Measurements from ENCODE around the gene CSNK1E.
A peak's percentile ranks its signal among the peaks of the same experiment; 100 is the strongest.

CSNK1E gene

DNA sequence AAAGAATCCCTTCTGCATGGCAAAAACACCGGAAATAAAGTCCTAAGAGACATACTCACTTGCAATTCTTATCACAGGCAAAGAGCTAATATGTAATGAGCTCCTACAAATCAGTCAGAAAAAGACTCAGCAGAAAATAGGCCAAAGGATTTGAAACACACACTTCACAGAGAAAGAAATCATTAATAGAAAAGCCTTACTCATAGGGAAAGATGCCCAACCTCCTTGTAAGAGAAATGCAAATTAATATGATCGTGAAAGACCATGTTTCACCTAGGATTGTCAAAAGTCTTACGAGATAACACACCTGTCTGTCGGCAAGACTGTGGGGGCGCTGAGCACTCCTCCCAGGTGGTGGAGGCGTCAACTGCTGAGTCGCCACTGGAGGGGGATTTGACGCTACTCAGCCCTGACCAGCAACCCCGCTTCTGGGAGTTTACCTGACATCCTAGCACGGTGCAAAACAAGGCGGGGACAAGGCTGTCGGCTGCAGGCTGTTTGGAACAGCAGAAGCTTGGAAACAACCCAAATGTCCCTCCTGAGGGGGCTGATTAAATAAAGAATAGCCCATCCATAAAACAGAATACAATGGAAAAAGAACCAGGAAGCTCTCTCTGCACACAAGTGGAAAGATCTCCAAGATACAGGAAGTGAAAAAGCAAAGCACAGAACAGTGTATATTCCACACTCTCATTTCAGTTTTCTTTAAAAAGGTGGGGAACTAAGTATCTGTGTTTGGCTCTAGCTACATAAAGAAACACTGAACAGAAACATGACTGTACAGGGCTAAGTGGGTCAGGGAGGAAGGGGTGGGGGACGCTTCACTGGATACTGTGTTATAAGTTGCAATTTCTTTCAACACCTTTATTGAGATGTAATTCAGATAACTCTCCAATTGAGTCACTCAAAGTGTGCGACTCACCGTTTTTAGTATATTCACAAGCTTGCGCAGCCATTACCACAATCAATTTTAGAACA is 11.5 kb downstream of the CSNK1E start:
- DNase-seq: no peak

DNA sequence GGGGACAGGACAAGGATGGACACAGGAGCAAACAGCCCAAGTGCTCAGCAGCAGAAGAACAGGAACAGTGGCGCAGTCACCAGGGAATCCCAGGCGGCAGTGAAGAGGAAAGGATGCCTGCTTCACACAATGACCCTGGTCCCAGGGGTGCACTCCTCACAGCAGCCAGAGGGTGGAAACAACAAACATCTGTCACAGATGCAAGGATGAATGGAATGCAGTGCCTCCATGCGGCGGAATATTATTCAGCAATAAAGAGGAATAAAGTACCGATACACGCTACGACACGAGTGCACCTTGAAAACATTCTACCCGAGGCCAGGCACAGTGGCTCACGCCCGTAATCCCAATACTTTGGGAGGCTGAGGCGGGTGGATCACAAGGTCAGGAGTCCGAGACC is 12.7 kb downstream of the CSNK1E start:
- no peak for DNase-seq

DNA sequence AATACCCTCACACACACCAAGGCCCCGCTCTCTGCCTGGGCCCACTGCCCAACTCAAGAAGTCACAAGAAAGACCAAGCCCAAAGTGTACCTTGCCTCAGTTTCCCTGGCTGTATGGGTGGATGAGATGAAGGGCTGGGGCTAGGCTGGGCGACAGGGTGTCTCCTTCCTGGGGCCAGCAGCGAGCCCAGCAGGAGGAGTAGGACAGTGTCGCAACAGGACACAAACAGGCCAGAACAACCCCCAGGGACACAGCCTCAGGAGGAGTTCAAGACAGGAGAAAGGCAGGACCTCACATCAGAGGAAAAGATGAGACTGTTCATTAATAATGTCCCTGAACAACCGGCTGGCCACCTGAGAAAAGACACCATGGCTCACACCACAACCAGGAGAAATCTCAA is 13.3 kb downstream of the CSNK1E start:
- DNase-seq: no peak

DNA sequence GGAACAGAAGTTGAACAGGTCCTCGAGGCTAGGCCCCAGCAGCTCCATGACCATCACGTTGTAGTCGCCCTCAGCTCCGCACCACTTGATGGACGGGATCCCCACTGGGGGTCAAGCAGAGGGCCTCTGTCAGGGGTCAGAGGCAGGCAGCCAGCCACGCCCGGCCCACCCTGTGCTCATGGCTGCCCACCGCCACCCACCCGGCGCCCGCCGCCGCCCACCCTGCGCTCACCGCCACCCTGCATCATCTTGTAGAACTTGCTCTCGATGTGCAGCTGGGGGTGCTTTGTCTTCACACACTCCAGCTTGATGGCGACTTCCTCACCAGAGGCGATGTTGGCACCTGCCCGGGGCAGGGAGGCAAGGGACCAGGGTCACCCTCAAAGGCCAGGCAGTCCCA is 14.3 kb downstream of the CSNK1E start:
- DNase-seq: no peak

DNA sequence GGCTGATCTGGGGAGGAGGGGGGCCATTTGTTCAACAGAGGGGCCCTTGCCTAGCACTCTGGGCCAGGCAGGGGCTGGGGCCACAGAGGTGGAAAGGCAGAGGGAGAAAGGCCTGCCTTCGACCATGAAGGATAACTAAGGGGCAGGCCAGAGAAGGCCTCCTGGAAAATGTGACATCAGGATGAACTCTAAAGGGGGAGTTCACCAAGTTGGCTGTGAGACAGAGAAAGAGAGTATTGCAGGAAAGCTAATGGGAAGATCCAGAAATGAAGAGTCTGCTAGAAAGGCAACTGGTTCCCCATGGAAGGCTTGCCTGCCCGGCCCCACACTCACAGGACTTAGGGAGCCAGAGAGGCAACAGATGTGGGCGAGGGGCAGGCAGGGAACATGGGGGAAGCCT is 16.3 kb downstream of the CSNK1E start:
- no peak for DNase-seq

DNA sequence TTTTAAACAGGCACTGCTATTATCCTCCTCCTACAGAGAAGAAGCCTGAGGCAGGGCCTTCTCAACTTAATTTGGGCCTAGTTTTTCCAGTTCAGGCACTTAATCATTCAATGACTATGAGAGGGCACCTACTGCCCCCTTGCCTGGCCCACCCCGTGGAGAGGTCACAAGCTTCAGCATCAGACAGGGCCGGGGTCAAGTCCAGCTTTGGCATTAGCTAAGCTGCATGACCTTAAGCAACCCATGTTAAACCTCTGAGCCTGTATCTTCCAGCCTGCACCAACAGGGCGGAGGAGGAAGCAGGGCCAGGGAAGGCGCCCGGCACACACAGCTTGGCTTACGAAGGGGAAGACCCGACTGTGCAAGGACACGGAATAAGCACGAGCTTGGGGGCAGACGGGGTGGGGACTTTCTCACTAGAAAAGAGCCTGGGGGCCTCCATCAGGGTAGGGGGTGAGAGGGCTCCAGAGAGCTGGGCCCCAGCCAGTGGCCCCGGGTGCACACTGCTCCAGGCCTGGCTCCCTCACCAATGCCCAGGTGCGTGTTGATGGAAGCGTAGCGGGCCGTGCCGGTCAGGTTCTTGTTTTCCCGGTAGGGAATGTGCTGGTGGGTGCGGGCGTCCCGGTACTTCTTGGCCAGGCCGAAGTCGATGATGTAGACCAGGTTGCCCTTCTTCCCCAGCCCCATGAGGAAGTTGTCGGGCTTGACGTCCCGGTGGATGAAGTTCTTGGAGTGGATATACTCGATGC is 16.9 kb downstream of the CSNK1E start:
- DNase-seq: no peak

DNA sequence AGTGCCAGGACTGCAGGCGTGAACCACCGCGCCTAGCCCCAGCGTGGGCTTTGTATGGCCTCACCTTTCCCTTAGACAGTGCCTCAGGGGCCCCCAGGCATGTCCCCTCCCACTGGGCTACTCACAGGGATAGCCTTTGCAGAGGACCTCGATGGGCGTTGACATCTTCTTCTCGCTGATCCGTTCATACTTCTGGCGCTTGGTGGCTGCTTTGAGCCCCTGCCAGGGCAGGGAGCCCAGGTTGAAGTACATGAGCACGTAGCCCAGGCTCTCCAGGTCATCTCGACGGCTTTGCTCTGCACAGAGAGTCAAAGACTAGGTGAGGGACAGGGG is 17.5 kb downstream of the CSNK1E start:
- DNase-seq: no peak

DNA sequence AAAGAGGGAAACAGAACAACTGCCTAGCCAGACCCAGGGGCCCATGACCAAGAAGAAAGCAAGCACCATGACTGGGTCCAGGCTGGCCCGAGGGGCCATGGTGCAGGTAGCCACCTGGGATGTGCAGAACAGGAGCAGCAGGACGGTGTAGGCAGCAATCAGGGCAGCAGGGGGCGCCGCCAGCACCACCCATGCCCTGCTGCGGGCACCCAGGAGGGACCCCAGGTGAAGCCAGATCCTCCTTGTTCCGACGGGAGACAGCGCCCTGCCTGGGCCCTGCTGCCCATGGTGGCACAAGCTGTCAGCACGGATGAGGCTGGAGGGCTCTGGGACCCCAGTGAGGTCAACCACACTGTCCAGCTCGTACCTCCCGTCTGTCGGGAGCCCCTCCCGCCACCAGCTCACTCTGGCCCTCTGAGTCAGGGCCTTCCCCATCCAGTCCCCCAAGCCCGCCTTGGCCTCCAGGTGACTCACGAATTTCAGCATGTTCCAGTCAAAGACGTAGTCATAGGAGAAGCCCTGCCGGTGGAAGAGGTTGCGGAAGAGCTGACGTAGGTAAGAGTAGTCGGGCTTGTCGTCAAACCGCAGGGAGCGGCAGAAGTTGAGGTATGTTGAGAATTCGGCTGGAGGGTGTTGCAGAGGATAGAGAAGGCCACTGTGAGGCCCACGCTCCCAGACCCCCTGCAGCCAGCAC is 18.8 kb downstream of the CSNK1E start:
- DNase-seq: peak; percentile 77

DNA sequence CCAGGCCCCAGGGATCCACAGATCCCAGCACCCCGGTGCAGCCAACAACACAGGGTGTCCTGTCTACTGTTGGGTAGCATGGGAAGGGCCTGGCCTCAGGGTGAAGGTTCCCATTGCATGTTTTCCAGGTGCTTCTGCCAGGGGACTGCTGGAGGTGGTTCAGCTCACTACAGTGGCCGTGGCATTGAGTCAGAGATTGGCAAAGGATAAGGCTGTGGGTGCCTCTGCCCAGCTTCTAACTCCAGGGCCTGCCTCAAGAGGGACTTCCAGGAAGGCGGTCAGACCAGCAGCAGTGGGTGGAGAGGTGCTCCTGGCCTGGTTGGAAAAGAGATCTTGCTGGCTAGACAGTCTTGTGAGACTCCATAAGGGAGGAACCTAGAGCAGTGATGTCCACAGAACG is 20.9 kb downstream of the CSNK1E start:
- DNase-seq: no peak

DNA sequence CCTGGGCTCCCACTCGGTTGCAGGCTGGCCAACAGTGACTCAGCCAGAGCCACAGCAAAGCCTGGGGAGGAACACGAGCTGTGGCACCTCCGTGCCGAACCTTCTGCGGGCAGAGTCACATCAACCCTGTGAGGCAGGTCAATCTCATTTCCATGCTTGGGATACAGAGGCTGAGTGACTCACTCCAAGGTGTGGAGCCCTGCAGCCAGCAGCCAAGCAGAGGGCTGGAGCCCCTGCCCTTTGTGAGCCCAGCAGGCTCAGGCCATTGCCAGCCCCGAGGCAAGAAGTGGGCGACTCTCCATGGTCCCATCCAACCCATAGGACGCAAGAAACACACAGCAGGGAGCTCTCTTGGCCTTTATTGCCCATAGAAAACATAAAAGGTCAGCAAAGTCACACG is 21.4 kb downstream of the CSNK1E start:
- no peak for DNase-seq

DNA sequence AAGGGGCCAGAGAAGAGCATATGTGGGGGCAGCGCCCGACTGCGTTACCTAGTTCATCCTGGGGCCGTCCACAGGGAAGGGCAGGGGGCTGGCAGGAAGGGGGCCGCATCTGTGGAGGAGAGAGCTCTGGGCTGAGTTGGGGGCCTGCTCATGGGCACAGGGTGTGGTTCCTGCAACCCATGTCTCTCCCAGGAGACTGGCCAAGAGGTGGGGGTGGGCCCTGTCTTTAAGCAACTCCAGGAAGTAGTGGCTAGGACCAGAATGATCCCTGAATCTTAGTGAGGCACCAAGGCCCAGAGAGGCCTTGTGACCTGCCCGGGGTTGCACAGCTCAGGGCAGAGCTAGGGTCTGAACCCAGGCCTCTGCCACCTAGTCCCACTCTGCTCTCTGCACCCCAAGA is 21.9 kb downstream of the CSNK1E start:
- DNase-seq: no peak

DNA sequence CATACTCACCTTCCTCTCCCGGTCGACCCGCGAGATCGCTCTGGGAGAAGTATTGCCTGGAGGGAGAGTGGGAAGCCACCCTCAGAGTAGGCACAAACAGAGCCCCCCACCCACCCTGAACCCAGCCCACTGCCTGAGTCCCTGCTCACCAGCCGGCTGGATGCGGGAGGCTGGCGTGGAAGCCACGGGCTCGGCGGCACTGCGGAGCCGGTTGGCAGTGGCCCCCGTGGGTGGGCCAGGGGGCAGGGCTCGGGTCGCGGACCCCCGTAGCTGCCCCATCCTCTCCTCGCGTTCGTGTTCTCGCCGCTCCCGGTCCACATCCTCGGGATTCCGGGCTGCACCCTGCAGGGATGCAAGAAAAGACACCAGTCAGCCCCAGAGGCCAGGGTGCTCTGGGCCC is 23.0 kb downstream of the CSNK1E start:
- DNase-seq: no peak

DNA sequence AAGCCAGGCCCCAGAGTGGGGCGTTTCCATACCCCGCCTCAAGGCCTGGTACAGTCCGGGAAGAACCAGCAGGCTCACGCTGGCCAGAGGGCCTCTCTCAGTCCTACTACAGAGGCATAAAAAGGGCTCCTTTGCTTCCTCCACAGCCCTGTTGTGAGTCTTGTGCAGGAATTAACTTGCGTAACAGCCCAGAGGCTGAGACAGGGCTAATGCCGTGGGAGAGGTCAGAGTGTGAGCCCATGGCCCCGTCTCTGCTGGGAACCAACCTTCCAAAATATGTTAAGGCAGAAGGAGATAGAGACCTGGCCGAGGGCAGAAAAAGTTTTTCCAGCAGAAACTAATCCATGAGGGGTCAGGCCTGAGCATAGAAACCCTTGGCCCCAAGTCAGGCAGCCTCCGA is 24.5 kb downstream of the CSNK1E start:
- DNase-seq: no peak

DNA sequence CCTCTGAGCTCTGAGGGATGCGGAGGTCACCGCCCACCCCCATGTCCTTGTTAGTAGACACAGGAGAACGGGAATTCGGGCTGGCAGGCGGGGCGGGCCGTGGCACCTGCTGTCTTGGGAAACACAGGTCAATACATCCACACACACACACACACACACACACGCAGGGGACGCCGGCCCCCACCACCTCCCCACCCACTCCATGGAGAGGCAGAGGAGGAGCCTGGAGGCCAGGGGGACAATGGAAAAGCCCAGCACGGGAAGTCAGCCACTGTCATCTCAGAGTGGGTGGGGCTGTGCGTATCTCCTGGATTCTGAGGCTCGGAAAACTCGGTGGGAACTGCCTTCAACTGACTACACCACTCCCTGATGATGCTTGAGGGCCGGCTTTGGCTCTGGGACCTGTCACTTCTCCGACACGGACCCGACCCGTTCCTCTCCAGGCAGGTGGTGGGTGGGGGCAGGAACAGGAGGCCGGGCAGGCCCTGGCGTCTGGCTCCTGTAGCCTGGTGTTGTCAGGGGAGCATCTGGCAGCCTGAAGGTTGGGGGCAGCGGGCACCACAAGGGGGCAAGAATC is 25.9 kb downstream of the CSNK1E start:
- DNase-seq: no peak

DNA sequence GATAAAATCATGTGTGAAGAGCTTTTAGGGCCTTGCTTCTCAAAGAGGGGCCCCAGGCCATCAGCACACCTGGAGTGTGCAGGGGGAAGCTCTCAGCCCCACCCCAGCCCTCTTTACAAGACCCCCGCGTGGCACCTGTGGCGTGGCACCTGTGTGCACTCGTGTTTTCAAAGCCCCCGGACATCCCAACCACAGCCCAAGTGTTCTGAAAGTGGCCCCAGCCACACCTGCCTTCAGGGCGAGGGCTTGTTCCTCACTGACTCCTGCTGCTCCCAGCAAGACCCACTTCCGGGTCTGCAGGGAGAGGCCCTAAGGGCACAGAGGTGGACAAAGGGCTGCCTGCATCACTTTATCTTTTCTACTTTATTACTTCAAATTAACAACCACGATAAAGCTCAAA is 26.9 kb downstream of the CSNK1E start:
- no peak for DNase-seq

DNA sequence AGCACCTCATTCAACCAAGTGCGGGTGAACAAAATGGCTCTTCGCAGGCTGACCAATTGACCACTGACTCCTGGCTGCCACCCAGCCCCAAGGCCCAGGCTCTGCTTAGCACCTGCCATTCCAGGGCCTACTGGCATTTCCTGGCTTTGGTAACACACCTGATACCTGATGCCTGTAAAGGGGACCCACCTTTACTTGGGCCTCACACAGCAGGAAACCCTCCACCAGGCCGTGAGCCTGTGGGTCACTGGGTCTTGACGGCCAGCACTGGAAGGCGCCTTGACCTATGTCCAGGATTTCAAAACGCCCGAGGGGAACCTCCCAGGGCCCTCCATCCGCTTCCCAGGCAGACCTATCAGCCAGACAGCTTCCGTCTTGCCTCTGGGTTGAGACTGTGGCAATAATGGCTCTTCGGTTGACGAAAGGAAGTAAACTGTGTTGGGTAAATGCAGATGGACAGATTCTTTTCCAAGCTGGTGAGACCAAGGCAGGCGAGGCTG is 27.6 kb downstream of the CSNK1E start:
- DNase-seq: no peak

DNA sequence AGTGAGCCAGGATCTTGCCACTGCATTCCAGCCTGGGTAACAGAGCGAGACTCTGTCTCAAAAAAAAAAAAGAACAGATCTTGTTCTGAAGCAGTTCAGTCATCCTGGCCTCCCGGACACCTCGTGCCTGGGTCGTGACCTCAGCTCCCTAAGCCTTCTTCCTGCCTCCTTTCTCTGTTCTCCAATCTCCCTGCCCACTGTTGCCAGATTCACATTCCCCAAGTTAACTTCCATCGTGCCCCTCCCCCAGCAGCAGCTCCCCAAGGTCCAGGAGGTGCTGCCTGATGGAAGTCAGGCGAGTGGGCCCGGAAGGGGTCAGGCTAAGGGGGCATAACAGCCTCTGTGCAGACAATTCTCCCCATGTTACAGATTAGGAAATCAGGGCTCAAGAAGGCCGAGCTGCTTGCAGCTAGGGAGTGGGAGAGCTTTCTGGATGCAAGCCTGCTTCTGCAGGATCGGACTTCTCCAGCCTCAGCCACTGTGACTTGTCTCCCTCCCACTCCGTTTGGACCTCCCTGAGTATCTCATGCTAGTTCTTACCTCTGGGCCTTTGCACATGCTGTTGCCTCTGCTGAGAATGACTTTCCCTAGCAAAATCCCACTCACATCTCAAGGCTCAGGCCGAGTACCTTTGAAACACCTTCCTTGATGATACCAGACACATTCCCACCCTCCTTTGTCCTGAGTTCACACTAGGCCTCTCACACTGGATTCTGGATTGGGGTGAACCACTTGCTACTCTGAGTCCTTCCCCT is 30.1 kb downstream of the CSNK1E start:
- DNase-seq: no peak

DNA sequence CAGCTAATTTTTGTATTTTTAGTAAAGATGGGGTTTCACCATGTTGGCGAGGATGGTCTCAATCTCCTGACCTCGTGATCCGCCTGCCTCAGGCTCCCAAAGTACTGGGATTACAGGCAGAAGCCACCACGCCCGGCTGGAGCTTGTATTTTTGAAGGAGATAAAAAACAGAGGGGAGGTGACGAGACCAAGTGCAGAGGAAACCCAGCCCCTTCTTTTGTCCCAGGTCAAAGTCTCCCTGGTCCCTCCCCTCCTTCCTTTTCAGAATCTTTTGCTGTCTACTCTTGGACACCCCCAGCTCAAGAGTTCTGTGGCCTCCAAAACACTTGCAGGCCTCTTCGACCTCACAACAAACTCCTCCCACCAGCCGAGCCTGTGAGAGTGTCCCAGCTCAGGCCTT is 32.2 kb downstream of the CSNK1E start:
- DNase-seq: no peak

DNA sequence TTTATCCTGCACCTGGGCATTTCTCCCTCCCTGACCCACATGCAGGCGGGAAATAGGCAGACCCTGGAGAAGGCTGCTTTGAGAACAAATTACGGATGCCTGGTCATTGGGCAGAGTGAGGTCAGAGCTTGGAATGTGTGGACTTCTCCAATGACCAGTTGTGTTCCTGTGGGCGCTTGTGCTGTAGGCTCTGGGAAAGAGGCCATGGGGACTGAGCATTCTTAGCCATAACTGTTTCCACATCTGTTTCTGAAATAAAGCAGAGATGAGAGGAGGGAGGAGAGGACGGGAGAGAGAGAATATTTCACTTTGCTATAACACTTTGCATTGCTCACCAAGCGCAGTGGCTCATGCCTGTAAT is 33.2 kb downstream of the CSNK1E start:
- no peak for DNase-seq

DNA sequence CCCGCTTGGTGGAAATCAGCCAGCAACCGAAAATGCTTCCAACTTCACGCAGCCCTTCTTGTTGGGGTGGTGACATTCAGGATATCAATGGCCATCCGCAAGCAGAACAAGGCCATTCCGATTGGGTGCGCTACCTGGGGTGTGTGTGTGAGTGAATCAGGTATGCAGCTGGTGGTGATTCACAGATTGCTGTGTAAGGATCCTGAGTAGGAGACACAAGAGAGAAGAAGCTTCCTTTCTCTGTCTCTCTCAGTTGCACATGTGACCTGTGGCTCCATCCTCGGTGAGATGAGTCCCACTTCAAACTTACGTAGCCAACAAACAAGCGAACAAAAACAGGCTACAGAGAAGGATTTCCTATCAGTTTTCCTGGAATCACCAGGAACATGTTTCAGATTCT is 34.8 kb downstream of the CSNK1E start:
- no peak for DNase-seq

DNA sequence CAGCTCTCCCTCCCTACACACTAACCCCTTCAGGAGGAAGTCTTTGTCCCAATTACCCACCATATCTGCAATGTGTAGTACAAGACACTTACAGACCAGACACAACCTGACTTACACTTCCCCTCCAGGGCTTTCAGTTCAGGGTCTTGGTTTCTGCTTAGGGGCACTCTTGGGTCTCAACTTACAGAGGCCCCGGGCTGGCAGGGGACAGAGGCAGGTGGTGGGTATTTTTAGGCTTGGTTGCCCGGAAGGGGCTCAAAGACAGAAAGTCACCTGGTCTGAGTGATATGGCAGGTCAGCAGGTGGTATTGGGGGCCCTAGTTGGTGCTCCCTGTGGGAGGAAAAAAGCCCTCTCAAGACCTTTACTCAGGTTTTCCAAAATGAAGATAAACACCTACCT is 41.1 kb downstream of the CSNK1E start:
- DNase-seq: no peak

DNA sequence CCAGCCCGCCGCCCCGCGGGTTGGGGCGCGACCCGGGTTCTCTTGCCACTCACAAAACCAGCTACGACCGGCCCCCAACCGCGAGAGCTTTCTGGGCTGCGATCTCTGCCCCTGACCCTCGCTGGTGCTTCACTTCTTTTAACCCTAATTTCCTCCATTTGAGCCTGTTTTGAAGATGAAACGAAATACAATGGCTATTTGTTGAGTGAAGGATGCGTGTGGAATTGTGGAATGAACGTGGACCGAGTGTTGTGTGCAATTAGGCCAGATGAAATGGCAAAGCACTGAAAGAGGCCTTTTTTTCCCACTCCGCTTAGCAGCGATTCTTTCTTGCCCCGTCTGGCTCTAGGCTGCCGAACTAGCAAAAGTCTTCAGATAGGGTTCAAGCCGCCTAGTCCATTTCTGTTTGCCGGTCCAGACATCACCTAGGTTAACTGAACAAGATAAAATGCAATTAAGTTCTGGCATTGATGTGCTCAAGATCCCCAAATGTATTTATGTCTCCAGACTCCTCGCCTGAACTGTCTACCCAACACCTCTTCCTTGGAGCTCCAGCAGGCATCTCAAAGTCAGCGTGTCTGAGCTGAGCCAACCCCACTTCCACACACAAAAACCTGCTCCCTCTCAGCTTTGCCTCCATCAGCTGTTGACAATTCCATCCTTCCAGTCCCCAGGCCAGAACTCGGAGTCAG is 44.0 kb downstream of the CSNK1E start:
- DNase-seq: no peak

Data from activated CD8-positive, alpha-beta memory T cell treated with anti-CD3 and anti-CD28 coated beads for 24 hours (primary cell).